RWPE2 (cell line): Measurements from ENCODE around the gene HS3ST3A1.

Experiments used
- ATAC-seq: fragments of 200-7000 bp; cut with Tn5 transposase; 3 replicates; pipeline ENCODE4 v1.9.1; 2021; ENCODE audit warnings: low read depth
- DNase-seq: peaks from one replicate; pipeline ENCODE4 v3.0.0-alpha.2; 2020; ENCODE audit warnings: low spot score
- H3K27ac ChIP-seq: fragments of 450-650 bp; 2 replicates; pipeline ENCODE4 v1.5.1; 2017; ENCODE audit warnings: mild to moderate bottlenecking; ENCODE audit not compliant: poor library complexity, severe bottlenecking
- H3K27me3 ChIP-seq: fragments of 250-450 bp; sonication (Bioruptor Pico); 2 replicates; pipeline ENCODE4 v1.5.1; 2021; ENCODE audit warnings: mild to moderate bottlenecking, moderate library complexity; ENCODE audit not compliant: insufficient read depth, poor library complexity, severe bottlenecking
- H3K36me3 ChIP-seq: fragments of 250-450 bp; sonication (Bioruptor Pico); 2 replicates; pipeline ENCODE4 v1.5.1; 2020; ENCODE audit warnings: low read depth, mild to moderate bottlenecking, moderate library complexity
- H3K4me1 ChIP-seq: fragments of 250-450 bp; sonication (Bioruptor Pico); 2 replicates; pipeline ENCODE4 v1.5.1; 2021; ENCODE audit warnings: mild to moderate bottlenecking, moderate library complexity; ENCODE audit not compliant: insufficient read depth, poor library complexity, severe bottlenecking
- H3K4me3 ChIP-seq: fragments of 250-450 bp; sonication (Bioruptor Pico); 2 replicates; pipeline ENCODE4 v1.5.1; 2021; ENCODE audit warnings: mild to moderate bottlenecking, moderate library complexity; ENCODE audit not compliant: severe bottlenecking
- H3K9me3 ChIP-seq: fragments of 250-450 bp; sonication (Bioruptor Pico); 2 replicates; pipeline ENCODE4 v1.5.1; 2021; ENCODE audit warnings: mild to moderate bottlenecking, moderate library complexity; ENCODE audit not compliant: severe bottlenecking
- CTCF ChIP-seq: fragments of 450-650 bp; IDR thresholded peaks from one replicate; pipeline ENCODE4 v1.5.1; 2017; ENCODE audit warnings: mild to moderate bottlenecking, moderate library complexity; ENCODE audit not compliant: poor library complexity, severe bottlenecking

HS3ST3A1 gene

GRCh38 chr17:13491491-13491890, 110.2 kb downstream of the HS3ST3A1 start:
- no peak overlapping the region for H3K4me3 ChIP-seq
- H3K27ac ChIP-seq, result no peak overlapping the region
- no peaks in the 10 kb centered on the region for H3K27me3 ChIP-seq
- DNase-seq, result no peak
- no peaks in the 10 kb centered on the region for H3K9me3 ChIP-seq
- no peaks in the 10 kb centered on the region for H3K4me1 ChIP-seq
- H3K36me3 ChIP-seq, result peaks cover 7% of the 10 kb centered on the region
- TF ChIP-seq CTCF, result no peak
- ATAC-seq, result no peak

- DNase-seq (no peak), ATAC-seq (no peak)
- H3K4me3 ChIP-seq, result no peak overlapping the region
- TF ChIP-seq CTCF, result no peak
- no peaks in the 10 kb centered on the region for H3K9me3 ChIP-seq
- no peaks in the 10 kb centered on the region for H3K4me1 ChIP-seq
- H3K27ac ChIP-seq, result no peak overlapping the region
- peaks cover 7% of the 10 kb centered on the region for H3K36me3 ChIP-seq
- H3K27me3 ChIP-seq, result no peaks in the 10 kb centered on the region
These were observed 110.7 kb downstream of the HS3ST3A1 start for GRCh38 chr17:13490906-13491482.

- Histone ChIP-seq H3K9me3 (no peaks in the 10 kb centered on the region), H3K4me3 (no peak overlapping the region), H3K27me3 (no peaks in the 10 kb centered on the region), H3K4me1 (no peaks in the 10 kb centered on the region), H3K36me3 (peaks cover 3% of the 10 kb centered on the region), H3K27ac (no peak overlapping the region)
- DNase-seq, result no peak
- no peak for ATAC-seq
- no peak for TF ChIP-seq CTCF
These were observed 111.3 kb downstream of the HS3ST3A1 start for GRCh38 chr17:13490427-13490826.

- no peaks in the 10 kb centered on the region for H3K36me3 ChIP-seq
- TF ChIP-seq CTCF, result no peak
- ATAC-seq, result no peak
- DNase-seq, result no peak
- H3K27ac ChIP-seq, result no peak overlapping the region
- H3K9me3 ChIP-seq, result peaks cover 3% of the 10 kb centered on the region
- no peaks in the 10 kb centered on the region for H3K4me1 ChIP-seq
- no peak overlapping the region for H3K4me3 ChIP-seq
- H3K27me3 ChIP-seq, result no peaks in the 10 kb centered on the region
These were observed 116.4 kb downstream of the HS3ST3A1 start for GRCh38 chr17:13485327-13485726.

- Histone ChIP-seq H3K36me3 (no peaks in the 10 kb centered on the region), H3K4me1 (no peaks in the 10 kb centered on the region), H3K27me3 (no peaks in the 10 kb centered on the region), H3K9me3 (peaks cover 3% of the 10 kb centered on the region), H3K27ac (no peak overlapping the region), H3K4me3 (no peak overlapping the region)
- no peak for TF ChIP-seq CTCF
- ATAC-seq, result no peak
- DNase-seq, result no peak
These were observed 117.7 kb downstream of the HS3ST3A1 start for GRCh38 chr17:13484020-13484419.
